NCI-H2196 treated with DMSO at 0.1 percent for 48 hours (cell line): ENCODE data around the gene CDH13.
A peak's percentile ranks its signal among the peaks of the same experiment; 100 is the strongest.

Source experiments
- DNase-seq: peaks from one replicate; lab custom pipeline; 2025; ENCODE audit not compliant: unreplicated experiment; lab: John Stamatoyannopoulos, UW

CDH13 gene

GRCh38 chr16:83586036-83586435 is 959.3 kb downstream of the CDH13 start:
- DNase-seq = no peak

- no peak for DNase-seq
These were observed 959.9 kb downstream of the CDH13 start for GRCh38 chr16:83586461-83587200.

- no peak for DNase-seq
These were observed 960.4 kb downstream of the CDH13 start for GRCh38 chr16:83587201-83587600.

GRCh38 chr16:83588070-83588469 is 961.3 kb downstream of the CDH13 start:
- DNase-seq = no peak

- DNase-seq = no peak
These were observed 962.8 kb downstream of the CDH13 start for GRCh38 chr16:83589576-83589975.

- DNase-seq = no peak
These were observed 966.0 kb downstream of the CDH13 start for GRCh38 chr16:83592778-83593177.

GRCh38 chr16:83599789-83600462 is 973.2 kb downstream of the CDH13 start:
- DNase-seq = no peak

- DNase-seq = no peak
These were observed 976.3 kb downstream of the CDH13 start for GRCh38 chr16:83602761-83603722.

GRCh38 chr16:83603723-83604570 is 977.2 kb downstream of the CDH13 start:
- DNase-seq = no peak

- DNase-seq = no peak
These were observed 979.8 kb downstream of the CDH13 start for GRCh38 chr16:83606486-83607030.

- no peak for DNase-seq
These were observed 982.4 kb downstream of the CDH13 start for GRCh38 chr16:83609178-83609577.

- no peak for DNase-seq
These were observed 988.6 kb downstream of the CDH13 start for GRCh38 chr16:83615141-83615952.

GRCh38 chr16:83615953-83616350 is 989.2 kb downstream of the CDH13 start:
- no peak for DNase-seq

- peak; percentile 10 for DNase-seq
These were observed 992.8 kb downstream of the CDH13 start for GRCh38 chr16:83619381-83620150.

GRCh38 chr16:83622010-83622409 is 995.2 kb downstream of the CDH13 start:
- no peak for DNase-seq

- DNase-seq = no peak
These were observed 996.4 kb downstream of the CDH13 start for GRCh38 chr16:83623091-83623730.

GRCh38 chr16:83623892-83624291 is 997.1 kb downstream of the CDH13 start:
- DNase-seq = no peak

GRCh38 chr16:83624429-83625120 is 997.8 kb downstream of the CDH13 start:
- no peak for DNase-seq
